Glutamatergic neuron (in vitro differentiated cells): ENCODE results near the gene TMEM72. TPM values are rescaled to one million over a fixed set of nuclear protein-coding genes. Genes with fewer than 3 reads are reported as not detected.

Experiments used
- DNase-seq: peaks from one replicate; pipeline ENCODE4 v3.0.0; 2022
- H3K27ac Mint-ChIP-seq: one replicate; pipeline ENCODE4 v1.8.0; 2020; ENCODE audit warnings: mild to moderate bottlenecking, mixed read lengths, inconsistent platforms; ENCODE audit not compliant: unreplicated experiment
- H3K27me3 Mint-ChIP-seq: one replicate; pipeline ENCODE4 v1.8.0; 2020; ENCODE audit warnings: mild to moderate bottlenecking, moderate library complexity, mixed read lengths, inconsistent platforms; ENCODE audit not compliant: unreplicated experiment
- H3K36me3 Mint-ChIP-seq: one replicate; pipeline ENCODE4 v1.8.0; 2020; ENCODE audit warnings: mild to moderate bottlenecking, mixed read lengths, inconsistent platforms; ENCODE audit not compliant: unreplicated experiment
- H3K4me1 Mint-ChIP-seq: one replicate; pipeline ENCODE4 v1.8.0; 2020; ENCODE audit warnings: mild to moderate bottlenecking, low read depth, mixed read lengths, inconsistent platforms; ENCODE audit not compliant: unreplicated experiment
- H3K4me3 Mint-ChIP-seq: one replicate; pipeline ENCODE4 v1.8.0; 2020; ENCODE audit warnings: mild to moderate bottlenecking, mixed read lengths, inconsistent platforms; ENCODE audit not compliant: unreplicated experiment
- H3K9me3 Mint-ChIP-seq: one replicate; pipeline ENCODE4 v1.8.0; 2020; ENCODE audit warnings: mild to moderate bottlenecking, moderate library complexity, mixed read lengths, inconsistent platforms; ENCODE audit not compliant: unreplicated experiment
- CTCF ChIP-seq: fragments of 200-600 bp; sonication (generic); IDR thresholded peaks from one replicate; pipeline ENCODE4 v1.5.0; 2021; ENCODE audit not compliant: partially characterized antibody, unreplicated experiment
- total RNA-seq: library from RNA; stranded (reverse); fragmentation: NEBNext Ultra II Directional; extraction: Animal tissue kit (Norgen Biotek cat#: 25700); gene quantifications from one replicate; pipeline ENCODE4 v1.2.1, GENCODE V29; 2021; ENCODE audit not compliant: unreplicated experiment

The TMEM72 gene
- total RNA-seq, 1 donor from 2014 or later = not detected

GRCh38 chr10:44936314-44936975 is 25.3 kb downstream of the TMEM72 start:
- peaks cover 3% of the 10 kb centered on the region for H3K27me3 Mint-ChIP-seq
- H3K4me3 Mint-ChIP-seq = no peak overlapping the region
- no peaks in the 10 kb centered on the region for H3K4me1 Mint-ChIP-seq
- peaks cover 8% of the 10 kb centered on the region for H3K36me3 Mint-ChIP-seq
- TF ChIP-seq CTCF = no peak
- DNase-seq = no peak
- peaks cover 10% of the 10 kb centered on the region for H3K9me3 Mint-ChIP-seq
- no peak overlapping the region for H3K27ac Mint-ChIP-seq

- H3K4me1 Mint-ChIP-seq = no peaks in the 10 kb centered on the region
- no peak for DNase-seq
- H3K27ac Mint-ChIP-seq = no peak overlapping the region
- peaks cover 10% of the 10 kb centered on the region for H3K9me3 Mint-ChIP-seq
- no peak overlapping the region for H3K4me3 Mint-ChIP-seq
- peaks cover 3% of the 10 kb centered on the region for H3K27me3 Mint-ChIP-seq
- no peak for TF ChIP-seq CTCF
- H3K36me3 Mint-ChIP-seq = peaks cover 8% of the 10 kb centered on the region
Observed at GRCh38 chr10:44937196-44938005, 26.3 kb downstream of the TMEM72 start.

GRCh38 chr10:44938956-44939355 is 27.8 kb downstream of the TMEM72 start:
- Mint-ChIP-seq H3K27ac (no peak overlapping the region), H3K27me3 (peaks cover 3% of the 10 kb centered on the region), H3K36me3 (peaks cover 11% of the 10 kb centered on the region), H3K4me1 (no peaks in the 10 kb centered on the region), H3K4me3 (no peak overlapping the region), H3K9me3 (peaks cover 10% of the 10 kb centered on the region)
- no peak for DNase-seq
- no peak for TF ChIP-seq CTCF

- no peaks in the 10 kb centered on the region for H3K27me3 Mint-ChIP-seq
Observed at GRCh38 chr10:44939691-44940401, 28.7 kb downstream of the TMEM72 start.

More at GRCh38 chr10:44939691-44940401, 28.7 kb downstream of the TMEM72 start:
- Mint-ChIP-seq H3K36me3 (peaks cover 18% of the 10 kb centered on the region), H3K27ac (no peak overlapping the region), H3K4me1 (no peaks in the 10 kb centered on the region), H3K4me3 (no peak overlapping the region), H3K9me3 (peaks cover 12% of the 10 kb centered on the region)
- TF ChIP-seq CTCF = no peak
- DNase-seq = no peak
